A549 (cell line): ENCODE results near the gene F2.

ENCODE experiments used
- EP300 ChIP-seq, 2 experiments: fragments of >200 bp; sonication (Bioruptor Twin); formaldehyde crosslinking; IDR thresholded peaks; 2 replicates in 1 of 2; 3 replicates in 1 of 2; pipeline ENCODE4 v1.6.1; 2016 to 2017
- KDM1A ChIP-seq: fragments of 200-600 bp; sonication (generic); IDR thresholded peaks from 2 replicates; pipeline ENCODE4 v1.6.1; 2016; ENCODE audit warnings: low read depth, mild to moderate bottlenecking
- MAFK ChIP-seq: fragments of 450-650 bp; IDR thresholded peaks from 2 replicates; pipeline ENCODE4 v1.6.1; 2014; ENCODE audit not compliant: partially characterized antibody
- RCOR1 ChIP-seq: fragments of 150-350 bp; IDR thresholded peaks from 2 replicates; pipeline ENCODE4 v1.6.1; 2014; ENCODE audit warnings: antibody characterized with exemption, low read length, low read depth
- RNF2 ChIP-seq: fragments of 200-600 bp; sonication (generic); IDR thresholded peaks from 2 replicates; pipeline ENCODE4 v1.6.1; 2016; ENCODE audit warnings: low read depth, mild to moderate bottlenecking, antibody characterized with exemption, moderate library complexity, borderline replicate concordance
- SMC3 ChIP-seq: fragments of >200 bp; sonication (Bioruptor Twin); formaldehyde crosslinking; IDR thresholded peaks from 3 replicates; pipeline ENCODE4 v1.6.1; 2018; ENCODE audit warnings: inconsistent platforms
- USF2 ChIP-seq: fragments of 450-650 bp; IDR thresholded peaks from 2 replicates; pipeline ENCODE4 v1.6.1; 2014; ENCODE audit warnings: antibody characterized with exemption
- ZFP36 ChIP-seq: fragments of 450-650 bp; IDR thresholded peaks from 2 replicates; pipeline ENCODE4 v1.6.1; 2014; ENCODE audit warnings: borderline replicate concordance; ENCODE audit not compliant: partially characterized antibody
- TF ChIP-seq, protein P1 (sequence below): fragments of >200 bp; sonication (Bioruptor Twin); formaldehyde crosslinking; IDR thresholded peaks from 3 replicates; pipeline ENCODE4 v1.5.1; 2016

- TF ChIP-seq ZFP36 (no peak), EP300 (IDR thresholded peaks at IDR 0.05) (no peak), SMC3 (no peak), MAFK (no peak), RNF2 (no peak), RCOR1 (no peak), USF2 (no peak), KDM1A (no peak)
- TF ChIP-seq, protein P1, sequence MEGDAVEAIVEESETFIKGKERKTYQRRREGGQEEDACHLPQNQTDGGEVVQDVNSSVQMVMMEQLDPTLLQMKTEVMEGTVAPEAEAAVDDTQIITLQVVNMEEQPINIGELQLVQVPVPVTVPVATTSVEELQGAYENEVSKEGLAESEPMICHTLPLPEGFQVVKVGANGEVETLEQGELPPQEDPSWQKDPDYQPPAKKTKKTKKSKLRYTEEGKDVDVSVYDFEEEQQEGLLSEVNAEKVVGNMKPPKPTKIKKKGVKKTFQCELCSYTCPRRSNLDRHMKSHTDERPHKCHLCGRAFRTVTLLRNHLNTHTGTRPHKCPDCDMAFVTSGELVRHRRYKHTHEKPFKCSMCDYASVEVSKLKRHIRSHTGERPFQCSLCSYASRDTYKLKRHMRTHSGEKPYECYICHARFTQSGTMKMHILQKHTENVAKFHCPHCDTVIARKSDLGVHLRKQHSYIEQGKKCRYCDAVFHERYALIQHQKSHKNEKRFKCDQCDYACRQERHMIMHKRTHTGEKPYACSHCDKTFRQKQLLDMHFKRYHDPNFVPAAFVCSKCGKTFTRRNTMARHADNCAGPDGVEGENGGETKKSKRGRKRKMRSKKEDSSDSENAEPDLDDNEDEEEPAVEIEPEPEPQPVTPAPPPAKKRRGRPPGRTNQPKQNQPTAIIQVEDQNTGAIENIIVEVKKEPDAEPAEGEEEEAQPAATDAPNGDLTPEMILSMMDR: no peak
Observed at GRCh38 chr11:46692450-46692849, 26.6 kb upstream of the F2 start.
